NCI-H1436 treated with DMSO at 0.1 percent for 48 hours (cell line): Measurements from ENCODE around the gene PADI1.

Experiments
- DNase-seq: peaks from one replicate; lab custom pipeline; 2025; lab: John Stamatoyannopoulos, UW

The PADI1 gene

DNA sequence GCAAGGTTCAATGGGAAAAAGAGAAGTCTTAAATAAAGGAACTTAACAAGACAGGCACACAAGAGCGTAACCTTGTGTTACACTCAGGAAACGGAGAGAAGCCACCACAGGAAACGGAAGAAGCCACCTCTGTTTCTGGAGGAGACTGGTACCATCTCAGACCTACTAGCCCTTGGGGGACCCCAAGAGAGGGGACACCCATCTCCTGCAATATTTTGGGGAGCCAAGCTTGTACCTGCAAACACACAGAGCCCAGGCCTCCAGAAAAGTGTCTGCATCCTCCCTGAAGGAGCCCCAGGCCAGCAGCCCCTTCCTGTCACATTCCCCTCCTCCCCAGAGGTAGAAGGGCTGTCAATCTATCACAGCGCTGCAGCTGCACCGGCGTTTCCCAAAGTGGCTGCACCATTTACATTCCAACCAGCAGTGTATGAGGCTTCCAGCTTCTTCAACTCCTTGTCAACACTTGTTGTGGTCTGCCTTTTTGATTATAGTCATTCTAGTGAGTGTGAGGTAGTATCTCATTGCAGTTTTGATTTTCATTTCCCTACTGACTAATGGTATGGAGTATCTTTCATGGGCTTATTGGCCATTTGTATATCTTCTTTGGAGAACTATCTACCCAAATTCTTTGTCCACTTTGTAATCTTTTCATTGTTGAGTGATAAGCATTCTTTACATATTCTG, 23.0 kb upstream of the PADI1 start:
- no peak for DNase-seq

DNA sequence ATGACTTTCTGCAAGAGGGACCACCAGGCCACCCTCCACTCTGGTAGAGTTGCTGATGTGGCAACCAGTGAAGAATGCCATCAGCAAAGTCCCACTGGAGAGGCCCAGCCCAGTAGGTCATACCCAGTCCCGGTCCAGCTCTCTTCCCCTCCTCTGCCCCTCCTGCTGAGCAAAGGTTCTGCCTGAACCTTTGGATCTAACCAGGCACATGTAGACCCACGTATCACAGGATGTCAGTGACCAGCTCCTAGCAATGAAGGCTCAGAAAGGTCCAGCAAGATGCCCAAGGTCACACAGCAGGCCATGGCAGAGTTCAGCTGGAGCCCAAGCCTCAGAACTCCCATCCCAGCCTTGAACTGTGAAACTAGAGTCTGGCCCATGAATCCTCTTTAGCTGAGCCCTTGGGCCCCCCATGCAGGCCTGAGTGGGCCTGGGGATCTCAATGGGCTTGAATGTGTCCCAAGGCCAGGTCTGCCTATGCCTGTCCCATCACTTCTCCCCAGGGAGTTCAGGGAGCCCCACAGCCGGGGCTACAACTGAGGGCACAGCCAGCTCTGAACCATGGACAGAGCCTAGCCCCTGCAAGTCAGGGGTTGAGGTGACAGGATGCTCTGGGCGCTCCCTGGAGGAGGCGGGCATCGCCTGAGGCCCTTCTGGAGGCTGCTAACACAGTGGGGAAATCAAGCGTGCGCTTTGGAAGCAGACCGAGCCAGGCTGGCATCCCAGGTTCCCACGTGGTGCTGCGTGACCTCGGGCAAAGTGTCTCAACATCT, 21.4 kb upstream of the PADI1 start:
- no peak for DNase-seq

DNA sequence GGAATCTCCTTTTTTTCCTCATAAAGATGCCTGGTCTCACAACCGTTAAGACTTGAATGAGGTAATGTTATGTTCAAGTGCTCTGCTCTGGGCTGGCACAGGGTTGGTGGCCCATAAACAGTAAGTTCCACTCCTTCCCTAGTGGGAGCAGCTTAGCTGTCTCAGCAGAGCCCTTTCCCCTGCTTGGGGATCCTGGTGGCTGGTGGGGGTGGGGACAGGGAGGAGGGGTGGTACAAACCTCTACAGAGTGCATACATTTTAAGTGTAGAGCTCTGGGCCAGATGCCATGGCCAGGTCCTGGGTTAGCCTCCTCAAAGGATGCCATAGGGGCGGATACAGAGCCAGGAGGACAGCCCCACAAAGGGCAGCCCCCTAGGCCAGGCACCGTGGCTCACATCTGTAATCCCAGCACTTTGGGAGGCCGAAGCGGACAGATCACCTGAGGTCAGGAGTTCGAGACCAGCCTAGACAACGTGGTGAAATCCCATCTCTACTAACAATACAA, 20.7 kb upstream of the PADI1 start:
- no peak for DNase-seq

- no peak for DNase-seq
These were observed 20.0 kb upstream of the PADI1 start for GRCh38 chr1:17184822-17185484.

DNA sequence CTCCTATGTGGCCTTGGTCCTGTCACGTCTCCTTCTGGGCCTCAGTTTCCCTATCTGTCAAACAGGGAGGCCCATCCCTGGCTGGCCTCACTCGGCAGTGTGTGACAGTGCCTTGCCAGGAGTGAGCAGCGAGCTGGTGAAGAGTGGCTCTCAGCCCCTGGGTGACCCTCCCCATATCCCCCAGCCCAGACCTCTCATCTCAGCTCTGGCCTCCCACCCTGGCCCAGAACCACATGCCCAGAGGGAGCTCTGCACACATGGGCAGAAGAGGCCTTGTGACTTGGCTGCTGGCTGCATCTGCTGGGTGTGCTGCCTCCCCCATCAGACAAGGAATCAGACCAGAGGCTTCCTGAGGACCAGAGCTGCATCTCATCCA, 19.5 kb upstream of the PADI1 start:
- DNase-seq: no peak

- no peak for DNase-seq
These were observed 18.6 kb upstream of the PADI1 start for GRCh38 chr1:17186216-17186909.

DNA sequence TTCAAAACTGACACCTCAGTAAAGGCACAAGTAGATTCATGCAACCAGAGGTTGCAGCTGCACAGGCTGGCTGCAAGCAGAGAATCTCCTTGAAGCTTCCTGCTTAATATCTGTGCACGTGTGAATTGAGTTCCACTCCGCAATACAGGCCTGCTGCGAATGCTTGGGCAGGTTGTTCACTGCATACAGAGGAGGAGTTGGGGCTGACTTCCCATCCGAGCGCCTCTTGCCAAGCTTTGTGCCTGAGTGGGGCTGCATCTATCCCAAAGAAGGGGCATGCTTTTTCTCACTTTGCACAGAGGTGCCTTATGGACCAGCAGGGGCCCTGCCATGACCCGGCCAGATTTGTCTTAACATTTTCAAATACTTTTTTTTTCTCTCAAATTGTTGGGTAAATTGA, 17.9 kb upstream of the PADI1 start:
- no peak for DNase-seq

DNA sequence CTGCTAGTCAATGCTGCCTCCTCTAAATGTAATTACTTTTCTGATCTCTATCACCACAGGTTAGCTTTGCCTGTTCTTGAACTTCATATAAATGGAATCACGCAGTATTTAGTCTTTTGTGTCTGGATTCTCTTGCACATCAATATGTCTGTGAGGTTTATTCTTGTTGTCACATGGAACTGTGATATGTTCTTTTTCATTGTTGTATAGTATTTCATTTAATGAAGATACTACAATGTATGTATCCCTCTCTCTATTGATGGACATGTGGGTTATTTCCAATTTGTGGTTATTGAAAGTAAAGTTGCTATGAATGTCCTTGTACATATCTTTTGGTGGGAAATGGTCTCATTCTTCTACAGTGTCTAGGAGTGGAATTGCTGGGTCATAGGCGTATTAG, 16.7 kb upstream of the PADI1 start:
- DNase-seq: no peak

GRCh38 chr1:17188889-17189631, 15.9 kb upstream of the PADI1 start:
- DNase-seq: no peak

DNA sequence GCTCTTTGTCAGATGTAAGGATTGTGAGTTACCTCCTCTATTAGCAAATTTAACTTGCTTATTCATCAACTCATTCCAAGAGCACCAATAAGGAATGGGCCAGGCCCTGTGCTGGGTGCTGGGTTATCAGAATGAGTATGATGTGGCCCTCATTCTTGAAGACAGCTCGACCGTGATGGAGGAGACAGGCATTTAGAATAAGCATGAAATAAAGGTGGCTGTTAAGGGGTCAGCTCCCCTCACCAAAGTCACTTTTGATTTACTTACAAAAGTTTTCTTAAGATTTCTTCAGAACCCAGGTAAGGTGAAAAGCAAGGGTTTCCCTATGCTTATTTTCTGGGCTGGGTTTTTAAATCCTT, 15.3 kb upstream of the PADI1 start:
- no peak for DNase-seq

DNA sequence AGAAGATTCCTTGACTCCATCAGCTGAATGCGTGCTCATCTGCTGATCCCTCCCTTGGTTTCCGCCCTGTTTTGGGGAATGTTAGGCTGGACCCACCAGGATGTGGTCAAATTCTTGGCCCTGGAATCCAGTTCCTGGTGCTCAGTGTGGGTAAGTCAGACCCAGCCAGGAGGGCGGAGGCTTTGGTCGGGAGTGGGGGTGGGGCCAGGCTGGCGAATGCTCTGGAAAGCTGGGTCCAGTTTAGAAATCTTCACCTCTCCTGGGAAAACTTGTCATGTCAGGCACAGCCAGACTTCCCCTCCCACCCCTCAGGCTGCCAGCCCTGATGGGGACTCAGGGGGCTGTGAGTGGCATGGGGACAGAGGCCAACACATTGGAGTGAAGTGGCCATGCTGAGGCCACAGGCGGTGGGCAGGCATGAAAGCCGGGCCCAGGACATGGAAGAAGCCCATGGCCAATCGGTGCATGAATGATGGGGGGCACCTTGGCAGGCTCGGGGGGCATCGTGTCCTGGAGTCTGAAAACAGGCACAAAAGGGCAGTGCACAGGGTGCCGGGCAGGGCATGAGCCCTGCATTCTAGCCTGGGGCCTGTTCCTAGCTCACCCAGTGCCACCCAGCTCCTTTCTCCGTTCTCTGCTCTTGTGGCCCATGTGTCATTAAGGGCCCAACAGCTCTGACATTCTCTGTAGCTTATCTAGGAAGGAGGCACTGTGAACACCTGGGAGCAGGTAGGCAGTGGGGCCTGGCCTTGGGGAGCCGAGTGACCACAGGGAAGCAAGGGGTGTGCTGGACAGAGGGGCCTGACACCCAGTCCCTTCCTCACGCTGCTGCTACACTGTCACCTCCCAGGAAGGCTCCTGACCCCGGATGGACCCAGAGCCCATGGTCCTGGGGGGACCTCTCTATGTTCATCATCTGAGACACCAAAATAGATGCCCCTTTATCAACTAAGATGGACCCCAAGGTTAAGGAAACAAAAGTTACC, 14.6 kb upstream of the PADI1 start:
- no peak for DNase-seq

DNA sequence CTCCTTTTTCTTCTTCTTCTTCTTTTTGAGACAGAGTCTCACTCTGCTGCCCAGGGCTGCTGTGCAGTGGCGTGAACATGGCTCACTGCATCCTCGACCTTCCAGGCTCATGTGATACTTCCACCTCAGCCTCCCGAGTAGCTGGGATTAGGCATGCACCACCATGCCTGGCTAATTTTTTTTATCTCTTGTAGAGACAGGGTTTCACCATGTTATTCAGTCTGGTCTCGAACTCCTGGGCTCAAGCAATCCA, 13.0 kb upstream of the PADI1 start:
- no peak for DNase-seq

- DNase-seq: no peak
These were observed 12.3 kb upstream of the PADI1 start for GRCh38 chr1:17192394-17193221.

- no peak for DNase-seq
These were observed 11.5 kb upstream of the PADI1 start for GRCh38 chr1:17193222-17194132.

DNA sequence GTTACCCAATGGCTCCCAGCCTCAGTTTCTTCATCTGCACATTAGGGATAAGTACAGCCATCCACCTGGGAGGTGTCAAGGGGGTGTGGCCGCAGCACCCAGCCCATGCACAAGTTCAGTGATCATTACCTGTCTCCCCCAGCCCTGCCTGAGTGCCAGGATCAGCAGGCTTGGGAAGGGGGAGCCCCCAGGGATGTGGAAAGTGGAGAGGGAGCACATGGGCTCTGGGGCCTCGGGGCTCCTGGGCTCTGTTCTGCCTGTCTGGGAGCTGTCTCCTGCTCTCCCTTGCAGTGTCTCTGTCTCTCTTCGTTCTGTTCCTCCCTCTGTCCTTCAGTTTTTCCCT, 10.8 kb upstream of the PADI1 start:
- DNase-seq: no peak

GRCh38 chr1:17194615-17195528, 10.1 kb upstream of the PADI1 start:
- DNase-seq: no peak

GRCh38 chr1:17195731-17196130, 9.2 kb upstream of the PADI1 start:
- DNase-seq: no peak
